Heart left ventricle (tissue), 13 donors: Measurements from ENCODE around the gene ROBO1.

Experiments used
- POLR2A ChIP-seq, 2 donors: fragments of 450-650 bp; IDR thresholded peaks; one replicate each; pipeline ENCODE4 v1.6.1; 2017; ENCODE audit warnings: antibody characterized with exemption in 2 of 2, mild to moderate bottlenecking in 2 of 2, moderate library complexity in 2 of 2
- TF ChIP-seq, protein P1 (sequence below), 12 donors: fragments of 200-600 bp; sonication (generic) in 4 of 12; IDR thresholded peaks; one replicate each; pipeline versions ENCODE4 v1.5.0 to v1.8.0; 2018 to 2022; ENCODE audit warnings: antibody characterized with exemption in 12 of 12, mild to moderate bottlenecking in 5 of 12
- donor health status: ischemic (EF 13 %, LVEDD 7.1; RV severe dilation, severe dysfunction).
- donor health status: DM: no; HTN: yes; CAD: no.
- donor health status: DM: no; HTN: no; CAD: no.
- donor health status: ischemic (EF 25% LVEDD 6.9; RV normal size, moderate dysfunction).
- donor health status: ischemic (EF 25% LVEDD 5.7; RV mildly dilated, moderate dysfunction).
- donor health status: ischemic (EF 35%, LVEDD 5.7; RV mildly dilated, moderate dysfunction).
- donor health status: nonischemic (EF 11% LVEDD 7.7; RV severe dilation, severe dysfunction).
- donor health status: DM: yes; HTN: yes; CAD: no.
- donor health status: PGD.
- donor health status: ischemic (EF 29% LVEDD 5.4; RV normal size, mild dysfunction).
- donor health status: nonischemic (EF 23%, LVEDD 6.1; RV moderate dilation, normal function).

DNA sequence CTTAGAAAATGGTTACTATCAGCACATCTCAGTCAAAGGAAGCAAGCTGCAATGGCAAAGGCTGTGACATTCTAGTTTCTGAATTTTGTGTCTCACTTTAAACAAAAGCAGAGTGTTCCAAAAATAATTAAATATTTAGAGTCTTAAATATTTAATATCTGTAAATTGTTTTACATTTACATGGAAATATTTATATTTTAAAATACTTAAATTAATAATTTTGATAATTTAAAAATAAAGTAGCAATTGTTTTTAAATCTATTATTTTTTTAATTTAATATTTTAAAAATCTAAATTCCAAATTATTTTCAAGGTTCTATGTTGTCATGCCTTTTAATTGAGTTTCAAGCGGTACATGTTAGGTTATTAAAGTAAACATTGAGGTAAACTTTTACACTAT is 843.1 kb downstream of the ROBO1 start:
- TF ChIP-seq, protein P1, sequence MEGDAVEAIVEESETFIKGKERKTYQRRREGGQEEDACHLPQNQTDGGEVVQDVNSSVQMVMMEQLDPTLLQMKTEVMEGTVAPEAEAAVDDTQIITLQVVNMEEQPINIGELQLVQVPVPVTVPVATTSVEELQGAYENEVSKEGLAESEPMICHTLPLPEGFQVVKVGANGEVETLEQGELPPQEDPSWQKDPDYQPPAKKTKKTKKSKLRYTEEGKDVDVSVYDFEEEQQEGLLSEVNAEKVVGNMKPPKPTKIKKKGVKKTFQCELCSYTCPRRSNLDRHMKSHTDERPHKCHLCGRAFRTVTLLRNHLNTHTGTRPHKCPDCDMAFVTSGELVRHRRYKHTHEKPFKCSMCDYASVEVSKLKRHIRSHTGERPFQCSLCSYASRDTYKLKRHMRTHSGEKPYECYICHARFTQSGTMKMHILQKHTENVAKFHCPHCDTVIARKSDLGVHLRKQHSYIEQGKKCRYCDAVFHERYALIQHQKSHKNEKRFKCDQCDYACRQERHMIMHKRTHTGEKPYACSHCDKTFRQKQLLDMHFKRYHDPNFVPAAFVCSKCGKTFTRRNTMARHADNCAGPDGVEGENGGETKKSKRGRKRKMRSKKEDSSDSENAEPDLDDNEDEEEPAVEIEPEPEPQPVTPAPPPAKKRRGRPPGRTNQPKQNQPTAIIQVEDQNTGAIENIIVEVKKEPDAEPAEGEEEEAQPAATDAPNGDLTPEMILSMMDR (IDR thresholded peaks at IDR 0.05): no peak
- no peak for TF ChIP-seq POLR2A (IDR thresholded peaks at IDR 0.05)
